ENCODE data around the gene CSK.

Gene CSK

GRCh38 chr15:74844319-74845207 is 62.7 kb downstream of the CSK start:
- peaks cover 3% of the 10 kb centered on the region for H3K4me1 ChIP-seq (ENCODE audit: control insufficient read depth, insufficient read depth, low read length)
- H3K27me3 ChIP-seq (ENCODE audit: control insufficient read depth, insufficient read depth, low read length), result no peaks in the 10 kb centered on the region
- H3K9ac ChIP-seq (ENCODE audit: low read depth, low read length), result no peak overlapping the region
- H3K36me3 ChIP-seq (ENCODE audit: control insufficient read depth, insufficient read depth, low read length), result peaks cover 21% of the 10 kb centered on the region
- no peaks in the 10 kb centered on the region for H3K9me3 ChIP-seq (ENCODE audit: control insufficient read depth, insufficient read depth, low read length)
- H3K4me3 ChIP-seq (ENCODE audit: low read depth, low read length), result no peak overlapping the region

DNA sequence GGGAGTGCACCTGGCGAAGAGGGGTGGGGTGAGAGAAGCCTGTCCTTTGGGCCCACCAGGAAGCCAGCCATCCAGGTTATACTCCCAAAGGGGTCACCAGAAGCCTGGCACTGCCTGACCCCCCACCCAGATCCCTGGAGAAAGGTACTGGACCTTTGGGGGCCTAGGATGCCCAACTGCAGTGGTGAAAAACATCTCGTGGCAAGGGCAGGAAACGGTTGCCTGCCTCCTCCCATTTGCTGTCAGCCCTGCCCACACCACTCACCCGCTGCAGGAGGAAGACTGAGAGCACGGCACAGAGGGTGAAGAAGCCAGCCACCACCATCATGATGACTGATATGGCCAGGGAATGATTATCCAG is 63.3 kb downstream of the CSK start:
- Histone ChIP-seq H3K4me3 (ENCODE audit: low read depth, low read length) (no peak overlapping the region), H3K27me3 (ENCODE audit: control insufficient read depth, insufficient read depth, low read length) (no peaks in the 10 kb centered on the region), H3K9me3 (ENCODE audit: control insufficient read depth, insufficient read depth, low read length) (no peaks in the 10 kb centered on the region), H3K9ac (ENCODE audit: low read depth, low read length) (no peak overlapping the region), H3K36me3 (ENCODE audit: control insufficient read depth, insufficient read depth, low read length) (peaks cover 20% of the 10 kb centered on the region), H3K4me1 (ENCODE audit: control insufficient read depth, insufficient read depth, low read length) (peaks cover 3% of the 10 kb centered on the region)

GRCh38 chr15:74845581-74845980 is 63.7 kb downstream of the CSK start:
- H3K36me3 ChIP-seq (ENCODE audit: control insufficient read depth, insufficient read depth, low read length), result peaks cover 20% of the 10 kb centered on the region

GRCh38 chr15:74847432-74847831 is 65.6 kb downstream of the CSK start:
- H3K36me3 ChIP-seq (ENCODE audit: control insufficient read depth, insufficient read depth, low read length), result peaks cover 31% of the 10 kb centered on the region
- no peaks in the 10 kb centered on the region for H3K27me3 ChIP-seq (ENCODE audit: control insufficient read depth, insufficient read depth, low read length)
- no peaks in the 10 kb centered on the region for H3K9me3 ChIP-seq (ENCODE audit: control insufficient read depth, insufficient read depth, low read length)
- H3K9ac ChIP-seq (ENCODE audit: low read depth, low read length), result no peak overlapping the region
- H3K4me1 ChIP-seq (ENCODE audit: control insufficient read depth, insufficient read depth, low read length), result peaks cover 3% of the 10 kb centered on the region
- H3K4me3 ChIP-seq (ENCODE audit: low read depth, low read length), result no peak overlapping the region

More at GRCh38 chr15:74845581-74845980, 63.7 kb downstream of the CSK start:
- H3K4me3 ChIP-seq (ENCODE audit: low read depth, low read length), result no peak overlapping the region
- no peak overlapping the region for H3K9ac ChIP-seq (ENCODE audit: low read depth, low read length)
- peaks cover 3% of the 10 kb centered on the region for H3K4me1 ChIP-seq (ENCODE audit: control insufficient read depth, insufficient read depth, low read length)
- no peaks in the 10 kb centered on the region for H3K27me3 ChIP-seq (ENCODE audit: control insufficient read depth, insufficient read depth, low read length)
- H3K9me3 ChIP-seq (ENCODE audit: control insufficient read depth, insufficient read depth, low read length), result no peaks in the 10 kb centered on the region

- H3K27me3 ChIP-seq (ENCODE audit: control insufficient read depth, insufficient read depth, low read length), result no peaks in the 10 kb centered on the region
- no peak overlapping the region for H3K9ac ChIP-seq (ENCODE audit: low read depth, low read length)
- no peaks in the 10 kb centered on the region for H3K4me1 ChIP-seq (ENCODE audit: control insufficient read depth, insufficient read depth, low read length)
- peaks cover 37% of the 10 kb centered on the region for H3K36me3 ChIP-seq (ENCODE audit: control insufficient read depth, insufficient read depth, low read length)
- H3K4me3 ChIP-seq (ENCODE audit: low read depth, low read length), result no peak overlapping the region
- no peaks in the 10 kb centered on the region for H3K9me3 ChIP-seq (ENCODE audit: control insufficient read depth, insufficient read depth, low read length)
Observed at GRCh38 chr15:74850393-74850792, 68.5 kb downstream of the CSK start.

DNA sequence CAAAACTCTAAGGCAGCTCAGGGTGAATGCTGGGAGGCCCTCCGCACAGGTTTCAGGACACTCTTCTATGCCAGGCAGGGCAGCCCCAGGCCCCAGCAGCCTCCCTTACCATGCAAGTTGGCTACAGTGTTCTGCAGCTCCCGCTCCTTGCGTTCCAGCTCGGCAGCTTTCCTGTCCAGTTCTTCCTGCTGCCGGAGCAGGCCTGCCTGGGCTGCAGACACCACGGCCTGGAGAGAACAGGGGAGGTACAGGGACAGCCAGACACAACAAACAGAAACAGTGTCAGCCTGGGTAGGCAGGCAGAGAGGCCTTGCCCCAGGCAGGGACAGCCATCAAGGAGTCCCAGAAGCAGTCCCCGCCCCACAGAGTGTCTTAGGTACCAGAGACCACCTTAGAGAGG is 70.1 kb downstream of the CSK start:
- Histone ChIP-seq H3K36me3 (ENCODE audit: control insufficient read depth, insufficient read depth, low read length) (peaks cover 37% of the 10 kb centered on the region), H3K9me3 (ENCODE audit: control insufficient read depth, insufficient read depth, low read length) (no peaks in the 10 kb centered on the region), H3K4me3 (ENCODE audit: low read depth, low read length) (no peak overlapping the region), H3K9ac (ENCODE audit: low read depth, low read length) (no peak overlapping the region), H3K4me1 (ENCODE audit: control insufficient read depth, insufficient read depth, low read length) (no peaks in the 10 kb centered on the region), H3K27me3 (ENCODE audit: control insufficient read depth, insufficient read depth, low read length) (no peaks in the 10 kb centered on the region)
